Gastrocnemius medialis (tissue), 4 donors: Measurements from ENCODE around the gene PRDM15.

Source experiments
- POLR2A ChIP-seq, 2 donors: fragments of 450-650 bp; IDR thresholded peaks; one replicate each; pipeline ENCODE4 v1.6.1; 2017; ENCODE audit warnings: antibody characterized with exemption in 2 of 2, mild to moderate bottlenecking in 2 of 2, moderate library complexity in 2 of 2
- TF ChIP-seq, protein P1 (sequence below), 5 experiments: fragments of 450-650 bp in 3 of 5; fragments of 200-600 bp in 2 of 5; sonication (generic) in 2 of 5; IDR thresholded peaks in 4 of 5; conservative IDR thresholded peaks in 1 of 5; 1 replicate in 4 of 5; 2 replicates in 1 of 5; pipeline ENCODE4 v1.5.1; 2016 to 2019; ENCODE audit warnings: antibody characterized with exemption in 5 of 5, mild to moderate bottlenecking in 3 of 5, moderate library complexity in 3 of 5

DNA sequence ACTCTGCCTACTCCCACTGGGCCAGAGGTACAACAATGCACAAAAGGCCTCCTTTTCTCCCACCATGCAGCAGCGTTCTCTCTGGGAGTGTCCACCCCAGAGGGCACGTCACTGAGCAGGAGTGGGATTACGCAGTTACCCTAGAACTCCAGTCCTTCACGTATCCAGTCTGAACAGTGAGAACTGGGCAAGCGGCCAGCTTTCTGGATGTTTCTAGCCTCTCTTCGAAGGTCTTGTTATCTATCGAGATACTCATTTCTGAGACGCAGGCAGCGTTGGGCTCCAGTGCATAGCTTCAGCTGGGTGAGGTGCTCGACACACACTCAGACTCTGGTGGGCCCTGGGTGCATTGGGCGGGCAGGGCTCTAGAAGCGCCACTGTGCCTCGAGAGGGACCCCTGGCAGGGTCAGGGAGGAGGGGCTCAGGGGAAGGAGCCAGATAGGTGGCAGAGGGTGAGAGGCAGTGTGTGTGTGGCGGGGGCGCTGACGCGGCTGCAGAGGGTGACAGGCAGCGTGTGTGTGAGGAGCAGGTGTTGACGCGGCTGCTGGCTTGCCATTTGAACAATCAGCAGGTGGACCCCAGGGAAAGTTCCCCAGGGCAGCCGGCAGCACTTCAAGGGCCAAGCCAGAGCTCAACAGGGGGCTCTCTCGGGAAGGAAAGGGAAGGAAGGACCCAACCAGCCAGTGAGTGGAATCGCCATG, 27.9 kb downstream of the PRDM15 start:
- no peak for TF ChIP-seq POLR2A (IDR thresholded peaks at IDR 0.05)
- TF ChIP-seq, protein P1, sequence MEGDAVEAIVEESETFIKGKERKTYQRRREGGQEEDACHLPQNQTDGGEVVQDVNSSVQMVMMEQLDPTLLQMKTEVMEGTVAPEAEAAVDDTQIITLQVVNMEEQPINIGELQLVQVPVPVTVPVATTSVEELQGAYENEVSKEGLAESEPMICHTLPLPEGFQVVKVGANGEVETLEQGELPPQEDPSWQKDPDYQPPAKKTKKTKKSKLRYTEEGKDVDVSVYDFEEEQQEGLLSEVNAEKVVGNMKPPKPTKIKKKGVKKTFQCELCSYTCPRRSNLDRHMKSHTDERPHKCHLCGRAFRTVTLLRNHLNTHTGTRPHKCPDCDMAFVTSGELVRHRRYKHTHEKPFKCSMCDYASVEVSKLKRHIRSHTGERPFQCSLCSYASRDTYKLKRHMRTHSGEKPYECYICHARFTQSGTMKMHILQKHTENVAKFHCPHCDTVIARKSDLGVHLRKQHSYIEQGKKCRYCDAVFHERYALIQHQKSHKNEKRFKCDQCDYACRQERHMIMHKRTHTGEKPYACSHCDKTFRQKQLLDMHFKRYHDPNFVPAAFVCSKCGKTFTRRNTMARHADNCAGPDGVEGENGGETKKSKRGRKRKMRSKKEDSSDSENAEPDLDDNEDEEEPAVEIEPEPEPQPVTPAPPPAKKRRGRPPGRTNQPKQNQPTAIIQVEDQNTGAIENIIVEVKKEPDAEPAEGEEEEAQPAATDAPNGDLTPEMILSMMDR (IDR thresholded peaks at IDR 0.05 in 4 of 5, conservative IDR thresholded peaks at IDR 0.05 in 1 of 5), result no peak
